K562 (cell line): Measurements from ENCODE around the gene CPPED1. TPM values are rescaled to one million over a fixed set of nuclear protein-coding genes. Genes with fewer than 3 reads are reported as not detected.
A peak's percentile ranks its signal among the peaks of the same experiment; 100 is the strongest.

ENCODE experiments used
- ATF6 ChIP-seq: sonication (generic); formaldehyde crosslinking; IDR thresholded peaks from 2 replicates; pipeline ENCODE4 v1.4.0; 2020; ENCODE audit warnings: mild to moderate bottlenecking, missing genetic modification reagents
- BCOR ChIP-seq: fragments of 450-650 bp; IDR thresholded peaks from 2 replicates; pipeline ENCODE4 v1.6.1; 2016
- CEBPG ChIP-seq, 3 experiments: fragments of 200-800 bp in 1 of 3; sonication (Bioruptor generic) in 1 of 3; sonication (generic) in 1 of 3; formaldehyde crosslinking in 1 of 3; IDR thresholded peaks in 2 of 3; conservative IDR thresholded peaks in 1 of 3; 2 replicates each; pipeline versions ENCODE4 v1.6.1 to v1.8.0; 2016 to 2022; ENCODE audit warnings: missing compliant biosample characterization in 2 of 3, missing genetic modification characterization in 2 of 3, mild to moderate bottlenecking in 1 of 3, missing genetic modification reagents in 1 of 3
- CREB5 ChIP-seq: fragments of 250-450 bp; sonication (Bioruptor Pico); IDR thresholded peaks from 2 replicates; pipeline ENCODE4 v1.5.0; 2020; ENCODE audit warnings: mild to moderate bottlenecking
- CREBBP ChIP-seq: IDR thresholded peaks from one replicate; pipeline ENCODE4 v1.6.1; 2012; ENCODE audit warnings: low read depth, mild to moderate bottlenecking, control low read depth, inconsistent platforms, low read length
- DEAF1 ChIP-seq: fragments of 450-650 bp; formaldehyde crosslinking; IDR thresholded peaks from 2 replicates; pipeline ENCODE4 v1.4.0; 2020; ENCODE audit warnings: mild to moderate bottlenecking, moderate library complexity
- E2F4 ChIP-seq: sonication (generic); formaldehyde crosslinking; IDR thresholded peaks from 2 replicates; pipeline ENCODE4 v1.8.0; 2022; ENCODE audit warnings: mild to moderate bottlenecking, low read depth, missing genetic modification reagents
- HDAC6 ChIP-seq: IDR thresholded peaks from 2 replicates; pipeline ENCODE4 v1.6.1; 2012; ENCODE audit warnings: low read depth, mild to moderate bottlenecking, control low read depth, inconsistent platforms, low read length, moderate library complexity
- HNRNPLL ChIP-seq: fragments of 200-400 bp; formaldehyde crosslinking; IDR thresholded peaks from 2 replicates; pipeline ENCODE4 v1.6.1; 2017; ENCODE audit warnings: low read length, low read depth, mild to moderate bottlenecking; ENCODE audit not compliant: poor library complexity, severe bottlenecking
- KLF6 ChIP-seq: fragments of 250-450 bp; sonication (Bioruptor Pico); IDR thresholded peaks from 2 replicates; pipeline ENCODE4 v1.4.0; 2020; ENCODE audit warnings: mild to moderate bottlenecking, moderate library complexity, borderline replicate concordance
- MXD1 ChIP-seq: fragments of 250-450 bp; sonication (Bioruptor Pico); IDR thresholded peaks from 2 replicates; pipeline ENCODE4 v1.8.0; 2021; ENCODE audit warnings: borderline replicate concordance, mild to moderate bottlenecking, moderate library complexity; ENCODE audit not compliant: poor library complexity, severe bottlenecking
- NFATC3 ChIP-seq: fragments of 450-650 bp; IDR thresholded peaks from 2 replicates; pipeline ENCODE4 v1.6.1; 2017; ENCODE audit warnings: mild to moderate bottlenecking
- NONO ChIP-seq, 2 experiments: fragments of 200-400 bp in 1 of 2; fragments of 450-650 bp in 1 of 2; formaldehyde crosslinking in 1 of 2; IDR thresholded peaks; 2 replicates each; pipeline ENCODE4 v1.6.1; 2017; ENCODE audit warnings: low read depth in 2 of 2, mild to moderate bottlenecking in 2 of 2, moderate library complexity in 2 of 2, low read length in 1 of 2
- PRPF4 ChIP-seq: fragments of 200-400 bp; formaldehyde crosslinking; IDR thresholded peaks from one replicate; pipeline ENCODE4 v1.6.1; 2017; ENCODE audit warnings: low read length, low read depth, mild to moderate bottlenecking; ENCODE audit not compliant: insufficient read depth, poor library complexity, severe bottlenecking
- SRSF9 ChIP-seq: fragments of 200-400 bp; formaldehyde crosslinking; IDR thresholded peaks from 2 replicates; pipeline ENCODE4 v1.6.1; 2017; ENCODE audit warnings: low read depth, low read length, borderline replicate concordance
- ZNF586 ChIP-seq: fragments of 450-650 bp; formaldehyde crosslinking; conservative IDR thresholded peaks from 2 replicates; pipeline ENCODE4 v1.4.0; 2020; ENCODE audit warnings: mild to moderate bottlenecking, moderate library complexity
- ZNF79 ChIP-seq: fragments of 250-450 bp; sonication (Bioruptor Pico); IDR thresholded peaks from 2 replicates; pipeline ENCODE4 v1.4.0; 2020; ENCODE audit warnings: low read depth, mild to moderate bottlenecking, moderate library complexity
- polyA plus RNA-seq, 8 experiments: library from polyadenylated mRNA; depleted of rRNA in 4 of 8; stranded (reverse) in 5 of 8; unstranded in 3 of 8; fragments of >200 nt; fragmentation: Nextera tagmentation in 2 of 8; fragmentation: Illumina TruSeq in 1 of 8; extraction: Ambion mirVana in 2 of 8; extraction: Trizol in 1 of 8; gene quantifications; 2 replicates each; pipeline versions ENCODE4 v1.2.1 to v1.2.3, GENCODE V29; 2011 to 2014; ENCODE audit warnings: inconsistent platforms in 1 of 8, missing spikeins in 1 of 8
- total RNA-seq, 7 experiments: library from RNA; depleted of rRNA in 6 of 7; stranded (reverse); fragments of >200 nt in 6 of 7; fragmentation: Illumina TruSeq in 2 of 7; extraction: Trizol in 2 of 7; gene quantifications; 2 replicates each; pipeline versions ENCODE4 v1.2.1 to v1.2.3, GENCODE V29; 2011 to 2021; ENCODE audit warnings: low replicate concordance in 1 of 7

Gene CPPED1
- total and polyA plus RNA-seq, 9 of the 15 experiments (the other 6 are each of a cell fraction or from before 2014, with no cell fraction given): 7.5 to 25.7 (median 16.9) TPM

- TF ChIP-seq KLF6 (CRISPR knock-in tag): no peak; the same call in 1 of the 2 replicates
- no peak for TF ChIP-seq SRSF9
- no peak for TF ChIP-seq HDAC6
- peak; percentile 55 for TF ChIP-seq HNRNPLL
- TF ChIP-seq BCOR: peak; percentile 100
- TF ChIP-seq ATF6 (CRISPR knock-in tag): 0 out of 2 replicates have a peak, but pooled peaks have one; percentile 38
- TF ChIP-seq E2F4 (CRISPR knock-in tag): no peak
- no peak for TF ChIP-seq MXD1 (CRISPR knock-in tag)
- no peak for TF ChIP-seq CREB5 (CRISPR knock-in tag)
- TF ChIP-seq NONO (IDR thresholded peaks at IDR 0.05; ENCODE audit: low read depth in 2 of 2, low read length in 1 of 2): peak in 1 of 2 experiments; percentile 83; a peak in 2 of 4 replicates
- TF ChIP-seq CREBBP: no peak
- TF ChIP-seq NFATC3: 0 out of 2 replicates have a peak, but pooled peaks have one; percentile 74
- TF ChIP-seq PRPF4: no peak
- no peak for TF ChIP-seq DEAF1 (CRISPR knock-in tag)
- 0 out of 2 replicates have a peak, but pooled peaks have one; percentile 8 for TF ChIP-seq CEBPG (CRISPR knock-in tag; IDR thresholded peaks at IDR 0.05)
- no peak for TF ChIP-seq CEBPG (tag; conservative IDR thresholded peaks at IDR 0.05 in 1 of 2, IDR thresholded peaks at IDR 0.05 in 1 of 2)
- no peak for TF ChIP-seq ZNF79
- no peak for TF ChIP-seq ZNF586 (CRISPR knock-in tag)
Observed at GRCh38 chr16:12803203-12804093, at the start of gene CPPED1 (continued).
